GM18909 (cell line): Measurements from ENCODE around the gene BCL11A.
A peak's percentile ranks its signal among the peaks of the same experiment; 100 is the strongest.

Experiments
- ATAC-seq: cut with Tn5 transposase; IDR thresholded peaks from one replicate; pipeline ENCODE4 v1.9.1; 2021; ENCODE audit warnings: mild to moderate bottlenecking; ENCODE audit not compliant: unreplicated experiment, poor library complexity

Gene BCL11A

GRCh38 chr2:60529136-60529784 lies 24.2 kb downstream of the BCL11A start:
- ATAC-seq, result no peak

- no peak for ATAC-seq
Observed at GRCh38 chr2:60528281-60529020, 25.0 kb downstream of the BCL11A start.

- ATAC-seq, result no peak
Observed at GRCh38 chr2:60527762-60528161, 25.7 kb downstream of the BCL11A start.

- ATAC-seq, result no peak
Observed at GRCh38 chr2:60526623-60527022, 26.8 kb downstream of the BCL11A start.

- ATAC-seq, result no peak
Observed at GRCh38 chr2:60525899-60526298, 27.6 kb downstream of the BCL11A start.

- no peak for ATAC-seq
Observed at GRCh38 chr2:60524874-60525273, 28.6 kb downstream of the BCL11A start.

GRCh38 chr2:60523963-60524362 lies 29.5 kb downstream of the BCL11A start:
- ATAC-seq, result no peak

GRCh38 chr2:60522462-60522861 lies 31.0 kb downstream of the BCL11A start:
- no peak for ATAC-seq

- ATAC-seq, result no peak
Observed at GRCh38 chr2:60521626-60522025, 31.8 kb downstream of the BCL11A start.

GRCh38 chr2:60520917-60521539 lies 32.4 kb downstream of the BCL11A start:
- ATAC-seq, result no peak

GRCh38 chr2:60520151-60520876 lies 33.1 kb downstream of the BCL11A start:
- ATAC-seq, result no peak

- no peak for ATAC-seq
Observed at GRCh38 chr2:60519231-60519863, 34.1 kb downstream of the BCL11A start.

- ATAC-seq, result no peak
Observed at GRCh38 chr2:60518567-60518966, 34.9 kb downstream of the BCL11A start.

- ATAC-seq, result no peak
Observed at GRCh38 chr2:60517446-60517845, 36.0 kb downstream of the BCL11A start.

GRCh38 chr2:60516826-60517225 lies 36.6 kb downstream of the BCL11A start:
- no peak for ATAC-seq

- ATAC-seq, result no peak
Observed at GRCh38 chr2:60516383-60516811, 37.1 kb downstream of the BCL11A start.

- ATAC-seq, result peak; percentile 89
Observed at GRCh38 chr2:60515721-60516226, 37.7 kb downstream of the BCL11A start.

GRCh38 chr2:60513996-60514395 lies 39.5 kb downstream of the BCL11A start:
- ATAC-seq, result no peak

- ATAC-seq, result no peak
Observed at GRCh38 chr2:60513191-60513590, 40.3 kb downstream of the BCL11A start.

GRCh38 chr2:60512641-60513040 lies 40.8 kb downstream of the BCL11A start:
- ATAC-seq, result no peak
